Measurements from ENCODE around the gene S1PR4.
"Not testable (repeated sequence)": the region's sequence is repeated elsewhere in the genome, so short reads cannot be mapped to it uniquely, and the experiment has no call there.

Gene S1PR4

GRCh38 chr19:3153286-3154230 lies 25.0 kb upstream of the S1PR4 start:
- DNase-seq, result no peak

DNA sequence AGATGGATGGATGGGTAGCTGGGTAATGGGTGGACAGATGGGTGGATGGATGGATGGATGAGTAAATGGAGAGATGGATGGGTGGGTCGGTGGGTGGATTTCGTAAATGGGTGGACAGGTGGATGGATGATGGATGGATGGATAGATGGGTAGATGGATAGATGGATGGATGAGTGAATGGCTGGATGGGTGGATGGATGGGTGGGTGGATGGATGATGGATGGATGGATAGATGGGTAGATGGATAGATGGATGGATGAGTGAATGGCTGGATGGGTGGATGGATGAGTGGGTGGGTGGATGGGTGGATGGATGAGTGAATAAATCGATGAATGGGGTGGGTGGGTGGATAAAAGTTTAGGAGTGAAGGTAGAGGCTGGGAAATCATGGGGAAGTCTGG lies 24.1 kb upstream of the S1PR4 start:
- DNase-seq, result not testable (repeated sequence)

- peak; percentile 58 for DNase-seq
Measured at GRCh38 chr19:3154957-3155736, 23.4 kb upstream of the S1PR4 start.

GRCh38 chr19:3157096-3157845 lies 21.3 kb upstream of the S1PR4 start:
- DNase-seq, result no peak

DNA sequence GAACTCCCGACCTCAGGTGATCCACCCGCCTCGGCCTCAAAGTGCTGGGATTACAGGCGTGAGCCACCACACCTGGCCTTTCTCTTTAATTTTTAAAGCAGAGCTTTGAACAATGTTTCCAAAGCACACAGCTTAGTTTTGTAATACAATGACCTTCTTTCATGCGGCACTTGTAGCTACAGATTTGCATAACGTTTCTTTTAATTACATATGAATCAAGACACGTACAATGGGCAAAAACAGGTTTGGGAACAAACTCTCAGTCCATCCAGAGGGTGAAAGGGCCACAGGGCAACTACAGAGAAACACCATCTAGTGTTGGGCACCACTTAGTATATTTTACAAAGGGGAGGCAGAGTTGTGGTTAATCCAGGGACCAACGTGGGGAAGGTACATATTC lies 19.0 kb upstream of the S1PR4 start:
- DNase-seq, result peak; percentile 89

DNA sequence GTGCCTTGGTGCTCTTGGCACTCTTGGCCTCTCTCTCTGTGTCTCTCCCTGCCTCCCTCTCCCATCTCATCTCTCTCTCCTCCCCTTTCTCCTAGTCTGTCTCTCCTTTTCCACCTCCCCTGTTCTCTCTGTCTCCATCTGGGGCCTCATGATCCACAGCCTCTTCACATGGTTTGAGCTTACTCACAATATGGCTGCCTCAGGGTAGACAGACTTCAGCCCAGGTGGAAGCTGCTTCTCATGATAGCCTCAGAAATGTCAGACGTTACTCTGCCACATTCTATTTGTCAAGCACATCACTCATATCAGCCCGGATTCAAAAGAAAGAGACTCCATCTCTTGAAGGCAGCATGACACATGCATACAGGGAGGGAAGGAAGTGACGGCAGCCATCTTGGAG lies 18.4 kb upstream of the S1PR4 start:
- no peak for DNase-seq

DNA sequence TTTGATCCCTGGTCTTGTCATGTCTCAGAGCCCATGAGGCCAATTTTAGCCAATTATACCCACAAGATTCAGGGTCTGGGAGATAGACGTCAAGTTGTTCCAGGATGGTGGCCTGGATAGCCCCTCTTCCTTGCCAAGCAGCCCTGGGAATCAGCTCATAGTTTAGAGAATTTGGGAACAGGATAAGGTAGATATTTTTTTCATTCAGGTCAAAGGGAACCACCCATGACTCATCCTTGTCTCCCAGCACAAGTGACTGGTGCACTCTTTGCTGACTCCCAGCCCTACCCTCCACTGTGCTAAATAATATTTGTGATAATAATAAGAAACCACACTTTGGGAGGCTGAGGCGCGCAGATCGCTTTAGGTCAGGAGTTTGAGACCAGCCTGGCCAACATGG lies 17.1 kb upstream of the S1PR4 start:
- DNase-seq, result no peak

DNA sequence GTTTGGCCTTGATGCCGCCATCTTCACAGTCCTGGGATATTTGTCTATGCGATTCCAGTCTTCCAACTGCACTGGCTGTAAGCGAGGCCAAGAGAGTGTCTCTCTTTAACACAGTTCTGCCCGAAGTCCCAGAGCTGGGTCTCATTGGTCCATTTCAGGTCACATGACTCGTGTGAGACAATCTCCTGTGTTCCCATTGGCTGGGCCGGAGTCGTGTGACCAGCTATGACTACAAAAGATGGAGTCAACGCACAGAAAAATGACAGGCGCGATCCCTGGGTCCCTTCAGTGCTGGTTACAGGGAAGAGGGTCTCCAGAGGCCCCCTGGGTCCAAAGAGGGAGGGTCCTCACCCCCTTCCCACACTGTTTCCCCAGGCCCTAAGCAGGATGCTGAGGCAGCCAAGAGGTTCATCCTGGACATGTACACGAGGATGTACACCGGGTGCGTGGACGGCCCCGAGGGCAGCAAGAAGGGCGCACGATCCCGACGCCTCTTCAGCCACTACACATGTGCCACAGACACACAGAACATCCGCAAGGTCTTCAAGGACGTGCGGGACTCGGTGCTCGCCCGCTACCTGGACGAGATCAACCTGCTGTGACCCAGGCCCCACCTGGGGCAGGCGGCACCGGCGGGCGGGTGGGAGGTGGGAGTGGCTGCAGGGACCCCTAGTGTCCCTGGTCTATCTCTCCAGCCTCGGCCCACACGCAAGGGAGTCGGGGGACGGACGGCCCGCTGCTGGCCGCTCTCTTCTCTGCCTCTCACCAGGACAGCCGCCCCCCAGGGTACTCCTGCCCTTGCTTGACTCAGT lies 15.9 kb upstream of the S1PR4 start:
- DNase-seq, result no peak

- DNase-seq, result peak; percentile 13
Measured at GRCh38 chr19:3163230-3163886, 15.2 kb upstream of the S1PR4 start.

GRCh38 chr19:3163943-3164342 lies 14.6 kb upstream of the S1PR4 start:
- no peak for DNase-seq

GRCh38 chr19:3167533-3168272 lies 10.9 kb upstream of the S1PR4 start:
- no peak for DNase-seq

- no peak for DNase-seq
Measured at GRCh38 chr19:3171894-3172672, 6.5 kb upstream of the S1PR4 start.

DNA sequence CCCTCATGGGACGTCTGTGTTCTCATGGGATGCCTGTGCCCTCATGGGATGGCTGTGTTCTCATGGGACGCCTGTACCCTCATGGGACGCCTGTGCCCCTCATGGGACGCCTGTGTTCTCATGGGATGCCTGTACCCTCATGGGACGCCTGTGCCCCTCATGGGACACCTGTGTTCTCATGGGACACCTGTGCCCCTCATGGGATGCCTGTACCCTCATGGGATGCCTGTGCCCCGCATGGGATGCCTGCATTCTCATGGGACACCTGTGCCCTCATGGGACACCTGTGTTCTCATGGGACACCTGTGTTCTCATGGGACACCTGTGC lies 5.9 kb upstream of the S1PR4 start:
- not testable (repeated sequence) for DNase-seq

DNA sequence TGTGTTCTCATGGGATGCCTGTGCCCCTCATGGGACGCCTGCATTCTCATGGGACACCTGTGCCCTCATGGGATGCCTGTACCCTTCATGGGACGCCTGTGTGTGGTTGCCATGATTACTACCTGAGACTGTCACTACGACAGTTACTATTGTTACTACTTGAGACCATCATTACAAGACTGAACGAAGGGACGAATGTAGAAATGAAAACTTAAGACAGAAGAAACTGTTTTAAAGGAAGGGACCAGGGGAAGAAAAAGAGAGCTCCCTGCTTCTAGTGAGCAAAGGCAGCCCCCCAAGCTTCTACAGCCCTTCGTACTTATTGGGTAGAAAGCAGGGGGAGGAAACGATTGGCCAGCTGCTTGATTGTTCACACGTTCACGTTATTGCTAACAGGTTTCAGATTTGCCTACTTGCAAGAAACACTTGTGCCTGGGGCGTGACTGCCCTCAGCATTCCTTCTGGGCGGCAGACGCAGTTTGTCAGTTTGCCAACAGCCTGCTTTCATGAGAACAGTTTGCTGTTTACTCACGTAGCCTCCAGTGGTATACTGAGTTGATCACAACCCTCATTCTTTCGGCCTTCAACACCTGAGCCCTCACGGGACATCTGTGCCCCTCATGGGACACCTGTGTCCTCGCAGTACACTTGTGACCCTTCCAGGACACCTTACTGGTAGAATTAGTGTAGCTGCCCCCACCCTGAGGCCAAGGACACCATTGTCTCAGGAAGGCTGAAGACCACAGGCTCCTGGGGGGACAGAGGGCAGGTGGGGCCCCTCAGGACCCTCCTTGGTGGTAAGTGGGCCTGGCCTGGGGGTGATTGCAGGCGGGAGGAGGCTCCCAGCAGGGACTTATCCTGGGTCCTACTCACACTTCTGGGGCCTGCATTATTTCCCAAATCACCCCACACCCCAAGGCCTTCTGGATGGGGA lies 2.5 kb upstream of the S1PR4 start:
- DNase-seq, result no peak

DNA sequence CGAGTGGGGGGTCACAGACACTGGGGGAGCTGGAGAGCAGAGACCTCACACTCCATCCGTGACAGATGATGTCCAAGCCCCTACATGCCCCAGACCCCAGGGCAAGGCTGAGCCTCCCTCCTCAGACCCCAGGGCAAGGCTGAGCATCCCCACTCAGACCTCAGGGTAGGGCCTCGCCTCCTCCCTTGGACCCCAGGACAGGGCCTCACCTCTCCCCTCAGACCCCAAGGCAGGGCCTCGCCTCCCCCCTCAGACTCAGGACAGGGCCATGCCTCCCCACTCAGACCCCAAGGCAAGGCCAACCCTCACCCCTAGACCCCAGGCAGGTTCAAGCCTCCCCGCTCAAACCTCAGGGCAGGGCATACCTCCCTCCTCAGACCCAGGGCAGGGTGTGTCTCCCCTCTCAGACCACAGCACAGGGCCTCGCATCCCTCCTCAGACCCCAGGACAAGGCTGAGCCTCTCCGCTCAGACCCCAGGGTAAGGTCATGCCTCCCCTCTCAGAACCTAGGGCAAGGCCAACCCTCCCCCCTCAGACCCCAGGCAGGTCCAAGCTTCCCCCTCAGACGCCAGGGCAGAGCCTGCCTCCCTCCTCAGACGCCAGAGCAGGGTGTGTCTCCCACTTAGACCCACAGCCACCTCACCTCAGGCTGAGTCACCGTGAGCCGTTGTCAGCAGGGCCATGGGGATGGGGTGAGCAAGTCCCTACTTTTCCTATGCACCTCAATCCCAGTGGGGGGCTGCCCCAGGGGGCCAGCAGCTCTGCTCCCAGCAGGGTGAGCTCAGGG lies 1.7 kb upstream of the S1PR4 start:
- DNase-seq, result no peak

- DNase-seq, result no peak
Measured at GRCh38 chr19:3178973-3179738, 587 bp downstream of the S1PR4 start.

DNA sequence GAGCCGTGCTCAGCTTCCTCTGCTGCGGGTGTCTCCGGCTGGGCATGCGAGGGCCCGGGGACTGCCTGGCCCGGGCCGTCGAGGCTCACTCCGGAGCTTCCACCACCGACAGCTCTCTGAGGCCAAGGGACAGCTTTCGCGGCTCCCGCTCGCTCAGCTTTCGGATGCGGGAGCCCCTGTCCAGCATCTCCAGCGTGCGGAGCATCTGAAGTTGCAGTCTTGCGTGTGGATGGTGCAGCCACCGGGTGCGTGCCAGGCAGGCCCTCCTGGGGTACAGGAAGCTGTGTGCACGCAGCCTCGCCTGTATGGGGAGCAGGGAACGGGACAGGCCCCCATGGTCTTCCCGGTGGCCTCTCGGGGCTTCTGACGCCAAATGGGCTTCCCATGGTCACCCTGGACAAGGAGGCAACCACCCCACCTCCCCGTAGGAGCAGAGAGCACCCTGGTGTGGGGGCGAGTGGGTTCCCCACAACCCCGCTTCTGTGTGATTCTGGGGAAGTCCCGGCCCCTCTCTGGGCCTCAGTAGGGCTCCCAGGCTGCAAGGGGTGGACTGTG lies 1.2 kb downstream of the S1PR4 start:
- no peak for DNase-seq

All from NCI-H526 treated with DMSO at 0.1 percent for 48 hours (cell line).